Loucy (cell line): ENCODE results near the gene CLPSL1.

Experiments used
- H2AFZ ChIP-seq: fragments of 200-600 bp; sonication (generic); 2 replicates; pipeline ENCODE4 v1.6.0; 2016; ENCODE audit warnings: antibody characterized with exemption, mild to moderate bottlenecking, low read length, moderate library complexity
- H3F3A ChIP-seq: fragments of 200-600 bp; 2 replicates; pipeline ENCODE4 v1.6.0; 2016; ENCODE audit warnings: antibody characterized with exemption, low read depth, mild to moderate bottlenecking
- H3K27me3 ChIP-seq: fragments of 200-600 bp; sonication (generic); 2 replicates; pipeline ENCODE4 v1.6.1; 2014; ENCODE audit warnings: low read length, mild to moderate bottlenecking; ENCODE audit not compliant: insufficient read depth, poor library complexity, severe bottlenecking
- H3K36me3 ChIP-seq: fragments of 200-600 bp; sonication (generic); 2 replicates; pipeline ENCODE4 v1.6.1; 2016; ENCODE audit warnings: low read length; ENCODE audit not compliant: insufficient read depth
- H3K4me1 ChIP-seq: fragments of 200-600 bp; sonication (generic); 2 replicates; pipeline ENCODE4 v1.5.1; 2014; ENCODE audit warnings: low read length, mild to moderate bottlenecking; ENCODE audit not compliant: insufficient read depth, poor library complexity, severe bottlenecking
- H3K4me2 ChIP-seq: fragments of 200-600 bp; sonication (generic); 2 replicates; pipeline ENCODE4 v1.6.0; 2014; ENCODE audit warnings: antibody characterized with exemption, low read length, low read depth, mild to moderate bottlenecking; ENCODE audit not compliant: poor library complexity, severe bottlenecking
- H3K4me3 ChIP-seq: fragments of 200-600 bp; sonication (generic); 2 replicates; pipeline ENCODE4 v1.5.1; 2014; ENCODE audit warnings: low read length, mild to moderate bottlenecking, mixed read lengths; ENCODE audit not compliant: poor library complexity, severe bottlenecking
- H3K79me2 ChIP-seq: fragments of 200-600 bp; sonication (generic); 2 replicates; pipeline ENCODE4 v1.6.1; 2014; ENCODE audit warnings: low read length; ENCODE audit not compliant: insufficient read depth
- H3K9ac ChIP-seq: fragments of 200-600 bp; sonication (generic); 2 replicates; pipeline ENCODE4 v1.6.0; 2014; ENCODE audit warnings: mild to moderate bottlenecking, low read depth, low read length, moderate library complexity; ENCODE audit not compliant: poor library complexity, severe bottlenecking
- H3K9me2 ChIP-seq: fragments of 200-600 bp; sonication (generic); replicated peaks from 2 replicates; pipeline ENCODE4 v1.6.1; 2016; ENCODE audit warnings: low read depth, low read length, mixed read lengths
- H3K9me3 ChIP-seq: fragments of 200-600 bp; sonication (generic); 2 replicates; pipeline ENCODE4 v1.6.1; 2014; ENCODE audit warnings: mild to moderate bottlenecking, antibody characterized with exemption, low read length, low read depth; ENCODE audit not compliant: insufficient read depth
- H4K20me1 ChIP-seq: fragments of 200-600 bp; sonication (generic); 2 replicates; pipeline ENCODE4 v1.6.0; 2014; ENCODE audit warnings: antibody characterized with exemption, low read length, mild to moderate bottlenecking; ENCODE audit not compliant: insufficient read depth, poor library complexity, severe bottlenecking
- EZH2phosphoT487 ChIP-seq: fragments of 200-600 bp; IDR thresholded peaks from 2 replicates; pipeline ENCODE4 v1.6.1; 2018; ENCODE audit warnings: antibody characterized with exemption, mild to moderate bottlenecking, moderate library complexity, borderline replicate concordance
- TF ChIP-seq, protein P1 (sequence below): fragments of 200-600 bp; sonication (generic); conservative IDR thresholded peaks from 2 replicates; pipeline ENCODE4 v1.5.1; 2014; ENCODE audit warnings: mild to moderate bottlenecking, antibody characterized with exemption, low read length

The CLPSL1 gene

DNA sequence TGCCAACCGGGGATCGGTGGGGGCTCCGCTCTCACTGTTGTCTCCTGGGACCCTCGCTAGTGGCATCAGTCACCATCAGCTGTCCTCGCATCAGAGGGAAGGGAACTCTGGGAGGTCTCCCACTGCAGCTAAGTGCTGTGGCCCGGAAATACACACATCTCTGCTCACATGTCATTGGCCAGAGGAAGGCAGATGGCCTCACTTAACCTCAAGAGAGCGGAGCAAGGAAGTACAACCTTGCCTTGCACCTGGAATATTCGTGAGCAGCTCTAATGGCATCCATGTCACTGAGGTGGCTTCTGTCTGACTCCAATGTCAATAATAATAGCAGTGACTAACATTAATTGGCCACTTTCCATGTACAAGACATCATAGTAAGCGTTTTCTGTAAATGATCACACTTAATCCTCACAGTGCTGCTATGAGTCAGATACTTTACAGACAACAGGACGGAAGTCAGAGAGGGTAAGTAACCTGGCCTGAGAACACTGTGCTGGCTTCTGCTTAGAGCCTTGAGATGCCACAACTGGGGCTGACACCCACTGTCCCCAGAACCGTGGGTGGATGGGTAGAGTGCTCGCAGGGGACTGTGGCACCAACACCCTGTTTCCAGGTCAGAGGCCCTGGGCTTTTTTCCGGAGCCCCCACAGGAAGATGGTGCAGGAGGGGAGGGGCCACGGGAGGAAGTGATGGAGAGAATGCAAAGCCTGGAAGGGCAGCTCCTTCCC, 30.3 kb downstream of the CLPSL1 start:
- no peaks in the 10 kb centered on the region for H4K20me1 ChIP-seq
- H3F3A ChIP-seq, result no peaks in the 10 kb centered on the region
- no peak overlapping the region for H3K4me3 ChIP-seq
- no peak overlapping the region for H3K4me2 ChIP-seq
- H3K9me3 ChIP-seq, result no peaks in the 10 kb centered on the region
- no peaks in the 10 kb centered on the region for H3K9me2 ChIP-seq
- H3K36me3 ChIP-seq, result no peaks in the 10 kb centered on the region
- no peaks in the 10 kb centered on the region for H3K79me2 ChIP-seq
- no peak overlapping the region; the same call in 1 of the 2 replicates for H2AFZ ChIP-seq
- TF ChIP-seq, protein P1, sequence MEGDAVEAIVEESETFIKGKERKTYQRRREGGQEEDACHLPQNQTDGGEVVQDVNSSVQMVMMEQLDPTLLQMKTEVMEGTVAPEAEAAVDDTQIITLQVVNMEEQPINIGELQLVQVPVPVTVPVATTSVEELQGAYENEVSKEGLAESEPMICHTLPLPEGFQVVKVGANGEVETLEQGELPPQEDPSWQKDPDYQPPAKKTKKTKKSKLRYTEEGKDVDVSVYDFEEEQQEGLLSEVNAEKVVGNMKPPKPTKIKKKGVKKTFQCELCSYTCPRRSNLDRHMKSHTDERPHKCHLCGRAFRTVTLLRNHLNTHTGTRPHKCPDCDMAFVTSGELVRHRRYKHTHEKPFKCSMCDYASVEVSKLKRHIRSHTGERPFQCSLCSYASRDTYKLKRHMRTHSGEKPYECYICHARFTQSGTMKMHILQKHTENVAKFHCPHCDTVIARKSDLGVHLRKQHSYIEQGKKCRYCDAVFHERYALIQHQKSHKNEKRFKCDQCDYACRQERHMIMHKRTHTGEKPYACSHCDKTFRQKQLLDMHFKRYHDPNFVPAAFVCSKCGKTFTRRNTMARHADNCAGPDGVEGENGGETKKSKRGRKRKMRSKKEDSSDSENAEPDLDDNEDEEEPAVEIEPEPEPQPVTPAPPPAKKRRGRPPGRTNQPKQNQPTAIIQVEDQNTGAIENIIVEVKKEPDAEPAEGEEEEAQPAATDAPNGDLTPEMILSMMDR, result no peak
- TF ChIP-seq EZH2phosphoT487, result no peak
- no peaks in the 10 kb centered on the region for H3K4me1 ChIP-seq
- H3K27me3 ChIP-seq, result no peaks in the 10 kb centered on the region
- H3K9ac ChIP-seq, result no peak overlapping the region

DNA sequence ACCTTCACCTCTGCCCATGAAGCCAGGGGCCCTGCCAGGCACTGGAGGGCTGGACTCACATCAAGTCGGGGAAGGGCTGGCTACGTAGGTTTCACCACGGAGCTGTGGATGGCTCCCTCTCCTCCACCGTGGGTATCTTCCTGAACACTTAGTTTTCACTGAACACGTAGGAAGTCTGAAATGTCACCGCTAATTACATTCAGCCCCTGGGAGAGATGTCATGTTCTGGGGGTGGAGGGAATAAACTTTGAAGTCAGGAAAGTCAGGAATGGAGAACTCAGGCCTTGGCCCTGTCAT, 30.8 kb downstream of the CLPSL1 start:
- H2AFZ ChIP-seq, result no peak overlapping the region
- H3K4me3 ChIP-seq, result no peak overlapping the region
- no peaks in the 10 kb centered on the region for H3K4me1 ChIP-seq
- H3K4me2 ChIP-seq, result no peak overlapping the region
- no peaks in the 10 kb centered on the region for H3K27me3 ChIP-seq
- H4K20me1 ChIP-seq, result no peaks in the 10 kb centered on the region
- no peaks in the 10 kb centered on the region for H3F3A ChIP-seq
- H3K79me2 ChIP-seq, result no peaks in the 10 kb centered on the region
- no peak overlapping the region for H3K9ac ChIP-seq
- H3K9me3 ChIP-seq, result no peaks in the 10 kb centered on the region
- no peaks in the 10 kb centered on the region for H3K36me3 ChIP-seq
- TF ChIP-seq, protein P1, result no peak
- TF ChIP-seq EZH2phosphoT487, result no peak
- no peaks in the 10 kb centered on the region for H3K9me2 ChIP-seq

DNA sequence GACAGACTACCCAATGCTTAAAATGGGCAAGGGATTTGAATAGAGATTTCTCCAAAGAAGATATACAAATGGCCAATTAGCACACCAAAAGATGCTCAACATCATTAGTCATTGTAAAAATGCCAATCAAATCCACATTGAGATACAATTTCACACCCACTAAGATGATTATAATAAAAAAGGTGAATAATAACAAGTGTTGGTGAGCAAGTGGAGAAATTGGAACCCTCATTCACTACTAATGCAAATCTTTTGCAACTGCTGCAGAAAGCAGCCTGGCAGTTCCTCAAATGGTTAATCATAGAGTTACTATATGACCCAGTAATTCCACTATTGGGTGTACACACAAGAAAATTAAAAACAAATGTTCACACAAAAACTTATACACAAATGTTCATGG, 36.7 kb downstream of the CLPSL1 start:
- no peaks in the 10 kb centered on the region for H3K79me2 ChIP-seq
- H3K9me2 ChIP-seq, result no peaks in the 10 kb centered on the region
- H3K4me3 ChIP-seq, result no peak overlapping the region
- H3K9me3 ChIP-seq, result no peaks in the 10 kb centered on the region
- no peaks in the 10 kb centered on the region for H3K27me3 ChIP-seq
- no peak for TF ChIP-seq EZH2phosphoT487
- TF ChIP-seq, protein P1, result no peak
- H3K9ac ChIP-seq, result no peak overlapping the region
- H2AFZ ChIP-seq, result no peak overlapping the region
- H4K20me1 ChIP-seq, result no peaks in the 10 kb centered on the region
- no peaks in the 10 kb centered on the region for H3K36me3 ChIP-seq
- no peaks in the 10 kb centered on the region for H3K4me1 ChIP-seq
- H3F3A ChIP-seq, result no peaks in the 10 kb centered on the region
- H3K4me2 ChIP-seq, result no peak overlapping the region
